Measurements from ENCODE around the gene LHX4. TPM values are rescaled to one million over a fixed set of nuclear protein-coding genes. Genes with fewer than 3 reads are reported as not detected.
A peak's percentile ranks its signal among the peaks of the same experiment; 100 is the strongest.

The LHX4 gene
- polyA plus RNA-seq, 1 experiment = 0.06 TPM

GRCh38 chr1:180230791-180231505 lies 884 bp downstream of the LHX4 start:
- CTCF ChIA-PET = interaction anchor here (1.1 to 2.2 kb wide), 4 partner anchors 17 to 252 kb away, joined by 3 to 8 read pairs (median 3); no protein-coding TSS in a partner anchor

GRCh38 chr1:180231506-180231921 lies 1.4 kb downstream of the LHX4 start:
- ChIA-PET POLR2A (interaction anchor here (0.6 kb wide), 1 partner anchor 880 kb away, joined by 3 read pairs; no protein-coding TSS in a partner anchor), CTCF (interaction anchor here (0.8 to 2.2 kb wide), 5 partner anchors 16 to 251 kb away, joined by 3 to 8 read pairs (median 3); no protein-coding TSS in a partner anchor)
- peak overlapping the region; percentile 49 for H3K4me3 ChIP-seq (ENCODE audit: low read depth, low read length)
- no peaks in the 10 kb centered on the region for H3K36me3 ChIP-seq (ENCODE audit: control insufficient read depth, insufficient read depth, low read length)
- TF ChIP-seq CTCF (IDR thresholded peaks at IDR 0.05; ENCODE audit: insufficient read depth, low read depth, low read length) = 0 out of 2 replicates have a peak, but pooled peaks have one; percentile 5
- H3K27me3 ChIP-seq (ENCODE audit: control insufficient read depth, insufficient read depth, low read length) = peaks cover 56% of the 10 kb centered on the region
- DNase-seq (ENCODE audit: low read depth) = no peak

More at GRCh38 chr1:180230791-180231505, 884 bp downstream of the LHX4 start:
- POLR2A ChIA-PET = interaction anchor here (0.6 kb wide), 1 partner anchor 881 kb away, joined by 3 read pairs; no protein-coding TSS in a partner anchor
- peaks cover 56% of the 10 kb centered on the region for H3K27me3 ChIP-seq (ENCODE audit: control insufficient read depth, insufficient read depth, low read length)
- peak overlapping the region; percentile 49 for H3K4me3 ChIP-seq (ENCODE audit: low read depth, low read length)
- no peak for TF ChIP-seq CTCF (IDR thresholded peaks at IDR 0.05; ENCODE audit: insufficient read depth, low read depth, low read length)
- no peak for DNase-seq (ENCODE audit: low read depth)
- H3K36me3 ChIP-seq (ENCODE audit: control insufficient read depth, insufficient read depth, low read length) = no peaks in the 10 kb centered on the region

- H3K27me3 ChIP-seq (ENCODE audit: control insufficient read depth, insufficient read depth, low read length) = peaks cover 57% of the 10 kb centered on the region
- CTCF ChIA-PET = interaction anchor here (0.8 to 2.2 kb wide), 4 partner anchors 20 to 251 kb away, joined by 3 to 8 read pairs (median 3); no protein-coding TSS in a partner anchor
- TF ChIP-seq CTCF (IDR thresholded peaks at IDR 0.05; ENCODE audit: insufficient read depth, low read depth, low read length) = no peak
- H3K4me3 ChIP-seq (ENCODE audit: low read depth, low read length) = no peak overlapping the region
- POLR2A ChIA-PET = no interaction called here
- no peaks in the 10 kb centered on the region for H3K36me3 ChIP-seq (ENCODE audit: control insufficient read depth, insufficient read depth, low read length)
- DNase-seq (ENCODE audit: low read depth) = no peak
These were observed 1.9 kb downstream of the LHX4 start for GRCh38 chr1:180231936-180232335.

GRCh38 chr1:180232521-180233043 lies 2.5 kb downstream of the LHX4 start:
- DNase-seq (ENCODE audit: low read depth) = no peak
- Histone ChIP-seq H3K27me3 (ENCODE audit: control insufficient read depth, insufficient read depth, low read length) (peaks cover 63% of the 10 kb centered on the region), H3K4me3 (ENCODE audit: low read depth, low read length) (no peak overlapping the region), H3K36me3 (ENCODE audit: control insufficient read depth, insufficient read depth, low read length) (no peaks in the 10 kb centered on the region)
- TF ChIP-seq CTCF (IDR thresholded peaks at IDR 0.05; ENCODE audit: insufficient read depth, low read depth, low read length) = no peak
- CTCF ChIA-PET = interaction anchor here (2.2 kb wide), 1 partner anchor 19 kb away, joined by 8 read pairs; no protein-coding TSS in a partner anchor
- POLR2A ChIA-PET = no interaction called here

Measured in BJ (cell line).